OCI-LY1 (cell line): Measurements from ENCODE around the gene OLFM1.

Source experiments
- EZH2 ChIP-seq: fragments of 200-600 bp; sonication (generic), shearing (Covaris generic); IDR thresholded peaks from 2 replicates; pipeline ENCODE4 v1.8.0; 2017; ENCODE audit warnings: borderline replicate concordance, mixed run types, mild to moderate bottlenecking, antibody characterized with exemption, low read length, moderate library complexity, mixed read lengths
- TF ChIP-seq, protein P1 (sequence below): fragments of 200-600 bp; sonication (generic), shearing (Covaris generic); IDR thresholded peaks from 2 replicates; pipeline ENCODE4 v1.5.1; 2017; ENCODE audit warnings: mild to moderate bottlenecking, antibody characterized with exemption, low read length, moderate library complexity, mixed read lengths

GRCh38 chr9:135136991-135137832 lies 49.7 kb downstream of the OLFM1 start:
- TF ChIP-seq EZH2: no peak
- TF ChIP-seq, protein P1, sequence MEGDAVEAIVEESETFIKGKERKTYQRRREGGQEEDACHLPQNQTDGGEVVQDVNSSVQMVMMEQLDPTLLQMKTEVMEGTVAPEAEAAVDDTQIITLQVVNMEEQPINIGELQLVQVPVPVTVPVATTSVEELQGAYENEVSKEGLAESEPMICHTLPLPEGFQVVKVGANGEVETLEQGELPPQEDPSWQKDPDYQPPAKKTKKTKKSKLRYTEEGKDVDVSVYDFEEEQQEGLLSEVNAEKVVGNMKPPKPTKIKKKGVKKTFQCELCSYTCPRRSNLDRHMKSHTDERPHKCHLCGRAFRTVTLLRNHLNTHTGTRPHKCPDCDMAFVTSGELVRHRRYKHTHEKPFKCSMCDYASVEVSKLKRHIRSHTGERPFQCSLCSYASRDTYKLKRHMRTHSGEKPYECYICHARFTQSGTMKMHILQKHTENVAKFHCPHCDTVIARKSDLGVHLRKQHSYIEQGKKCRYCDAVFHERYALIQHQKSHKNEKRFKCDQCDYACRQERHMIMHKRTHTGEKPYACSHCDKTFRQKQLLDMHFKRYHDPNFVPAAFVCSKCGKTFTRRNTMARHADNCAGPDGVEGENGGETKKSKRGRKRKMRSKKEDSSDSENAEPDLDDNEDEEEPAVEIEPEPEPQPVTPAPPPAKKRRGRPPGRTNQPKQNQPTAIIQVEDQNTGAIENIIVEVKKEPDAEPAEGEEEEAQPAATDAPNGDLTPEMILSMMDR: no peak
